Tibial nerve (tissue), 4 donors: ENCODE results near the gene MBTD1. TPM values are rescaled to one million over a fixed set of nuclear protein-coding genes. Genes with fewer than 3 reads are reported as not detected.

Experiments used
- DNase-seq, 2 donors: peaks; one replicate each; pipeline ENCODE4 v3.0.0-alpha.2; 2019; ENCODE audit warnings: low spot score in 2 of 2
- H3K27ac ChIP-seq, 4 donors: fragments of 200-600 bp; sonication (generic) in 3 of 4; one replicate each; pipeline ENCODE4 v1.5.1; 2017 to 2019; ENCODE audit warnings: mild to moderate bottlenecking in 1 of 4
- H3K27me3 ChIP-seq, 2 donors: fragments of 200-600 bp; sonication (generic) in 1 of 2; one replicate each; pipeline versions ENCODE4 v1.5.1 to v1.6.0; 2017 to 2019
- H3K36me3 ChIP-seq, 3 donors: fragments of 200-600 bp; sonication (generic); one replicate each; pipeline ENCODE4 v1.5.1; 2018 to 2019
- H3K4me1 ChIP-seq, 4 donors: fragments of 200-600 bp; sonication (generic) in 3 of 4; one replicate each; pipeline ENCODE4 v1.5.1; 2017 to 2019
- H3K4me3 ChIP-seq, 4 donors: fragments of 200-600 bp; sonication (generic) in 3 of 4; one replicate each; pipeline ENCODE4 v1.5.1; 2017 to 2019; ENCODE audit warnings: mild to moderate bottlenecking in 1 of 4, moderate library complexity in 1 of 4
- H3K9me3 ChIP-seq, 4 donors: fragments of 200-600 bp; sonication (generic) in 3 of 4; one replicate each; pipeline ENCODE4 v1.5.1; 2017 to 2019
- EP300 ChIP-seq, 2 donors: sonication (generic); formaldehyde crosslinking; IDR thresholded peaks; one replicate each; pipeline ENCODE4 v1.6.1; 2017; ENCODE audit warnings: antibody characterized with exemption in 2 of 2, mild to moderate bottlenecking in 1 of 2
- POLR2A ChIP-seq, 2 donors: fragments of 450-650 bp; IDR thresholded peaks; one replicate each; pipeline ENCODE4 v1.6.1; 2017; ENCODE audit warnings: antibody characterized with exemption in 2 of 2, mild to moderate bottlenecking in 2 of 2, moderate library complexity in 2 of 2
- WGBS, 2 donors: methylation state at CpG; one replicate each; pipeline ENCODE4 v1.1.5; 2018; 5-methylcytosine and 5-hydroxymethylcytosine counted together
- total RNA-seq, 4 donors: library from RNA; depleted of rRNA; stranded (reverse); fragments of >200 nt; gene quantifications; one replicate each; pipeline ENCODE4 v1.1.0, GENCODE V29; 2016
- TF ChIP-seq, protein P1 (sequence below), 5 experiments: fragments of 200-600 bp in 3 of 5; fragments of 450-650 bp in 2 of 5; sonication (generic) in 3 of 5; IDR thresholded peaks; one replicate each; pipeline ENCODE4 v1.5.1; 2016 to 2019; ENCODE audit warnings: antibody characterized with exemption in 5 of 5, mild to moderate bottlenecking in 3 of 5, moderate library complexity in 2 of 5

Gene MBTD1
- total RNA-seq, 4 donors from 2014 or later, result 10.8 to 18.8 (median 16.3) TPM

DNA sequence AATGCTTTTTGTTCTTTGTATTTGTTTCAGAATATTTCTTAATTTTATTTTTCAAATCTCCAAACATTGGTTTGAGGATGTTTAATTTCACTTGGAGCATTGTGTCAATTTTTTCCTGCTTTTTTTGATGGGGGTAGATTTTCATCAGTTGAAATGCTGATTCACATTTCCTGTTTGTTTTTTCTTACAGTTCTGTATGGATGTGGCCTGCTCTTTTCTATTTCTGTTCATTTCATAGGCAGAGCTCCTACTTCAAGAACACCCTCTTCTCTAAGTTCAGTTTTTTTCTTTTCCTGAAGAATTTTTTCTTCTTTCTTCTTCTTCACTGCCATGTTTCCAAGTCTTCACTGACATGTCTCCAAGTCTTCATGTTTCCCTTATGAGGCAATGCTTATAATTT lies 8.8 kb downstream of the MBTD1 start:
- TF ChIP-seq, protein P1, sequence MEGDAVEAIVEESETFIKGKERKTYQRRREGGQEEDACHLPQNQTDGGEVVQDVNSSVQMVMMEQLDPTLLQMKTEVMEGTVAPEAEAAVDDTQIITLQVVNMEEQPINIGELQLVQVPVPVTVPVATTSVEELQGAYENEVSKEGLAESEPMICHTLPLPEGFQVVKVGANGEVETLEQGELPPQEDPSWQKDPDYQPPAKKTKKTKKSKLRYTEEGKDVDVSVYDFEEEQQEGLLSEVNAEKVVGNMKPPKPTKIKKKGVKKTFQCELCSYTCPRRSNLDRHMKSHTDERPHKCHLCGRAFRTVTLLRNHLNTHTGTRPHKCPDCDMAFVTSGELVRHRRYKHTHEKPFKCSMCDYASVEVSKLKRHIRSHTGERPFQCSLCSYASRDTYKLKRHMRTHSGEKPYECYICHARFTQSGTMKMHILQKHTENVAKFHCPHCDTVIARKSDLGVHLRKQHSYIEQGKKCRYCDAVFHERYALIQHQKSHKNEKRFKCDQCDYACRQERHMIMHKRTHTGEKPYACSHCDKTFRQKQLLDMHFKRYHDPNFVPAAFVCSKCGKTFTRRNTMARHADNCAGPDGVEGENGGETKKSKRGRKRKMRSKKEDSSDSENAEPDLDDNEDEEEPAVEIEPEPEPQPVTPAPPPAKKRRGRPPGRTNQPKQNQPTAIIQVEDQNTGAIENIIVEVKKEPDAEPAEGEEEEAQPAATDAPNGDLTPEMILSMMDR (IDR thresholded peaks at IDR 0.05), result no peak
- no peak for TF ChIP-seq EP300 (IDR thresholded peaks at IDR 0.05)
- TF ChIP-seq POLR2A (IDR thresholded peaks at IDR 0.05), result no peak

DNA sequence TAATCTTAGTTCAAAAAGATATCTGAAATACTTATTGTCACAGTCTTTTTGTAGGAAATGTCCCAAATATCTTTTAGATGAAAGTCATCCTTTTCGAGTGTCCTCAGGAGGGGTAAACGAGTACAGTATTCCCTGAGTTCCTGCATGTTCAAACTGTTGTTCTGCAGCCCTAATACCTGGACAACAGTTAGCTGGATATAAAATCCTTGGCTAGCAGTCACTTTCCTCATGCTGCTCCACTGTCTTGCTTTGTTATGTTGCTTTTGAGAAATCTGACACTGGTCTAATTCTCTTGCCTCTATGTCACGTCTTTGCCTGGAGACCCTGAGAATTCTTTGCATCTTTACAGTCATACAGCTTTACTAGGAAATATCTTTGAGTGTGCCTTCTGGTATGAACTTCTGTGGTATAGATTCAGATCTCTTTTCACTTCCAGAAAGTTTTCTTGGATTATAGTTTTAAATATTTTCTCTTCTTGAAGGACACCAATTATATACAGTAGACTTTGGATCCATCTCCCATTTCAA lies 9.5 kb downstream of the MBTD1 start:
- Histone ChIP-seq H3K27ac (no peak overlapping the region), H3K9me3 (no peaks in the 10 kb centered on the region), H3K36me3 (peaks cover 0 to 31% (median 0%) of the 10 kb centered on the region in 3 donors), H3K4me1 (peaks cover 0 to 11% (median 0%) of the 10 kb centered on the region in 4 donors), H3K4me3 (no peak overlapping the region), H3K27me3 (no peaks in the 10 kb centered on the region)
- 97 to 98% methylated on average over 3 of the region's 3 CpGs for WGBS, 2 donors
- no peak for DNase-seq
- TF ChIP-seq POLR2A (IDR thresholded peaks at IDR 0.05) (no peak), EP300 (IDR thresholded peaks at IDR 0.05) (no peak)
- TF ChIP-seq, protein P1 (IDR thresholded peaks at IDR 0.05), result no peak

More for the DNA sequence above, 8.8 kb downstream of the MBTD1 start:
- Histone ChIP-seq H3K36me3 (peaks cover 0 to 31% (median 0%) of the 10 kb centered on the region in 3 donors), H3K27ac (no peak overlapping the region), H3K9me3 (no peaks in the 10 kb centered on the region), H3K27me3 (no peaks in the 10 kb centered on the region), H3K4me3 (no peak overlapping the region), H3K4me1 (peaks cover 0 to 17% (median 1%) of the 10 kb centered on the region in 4 donors)
- DNase-seq, result no peak

DNA sequence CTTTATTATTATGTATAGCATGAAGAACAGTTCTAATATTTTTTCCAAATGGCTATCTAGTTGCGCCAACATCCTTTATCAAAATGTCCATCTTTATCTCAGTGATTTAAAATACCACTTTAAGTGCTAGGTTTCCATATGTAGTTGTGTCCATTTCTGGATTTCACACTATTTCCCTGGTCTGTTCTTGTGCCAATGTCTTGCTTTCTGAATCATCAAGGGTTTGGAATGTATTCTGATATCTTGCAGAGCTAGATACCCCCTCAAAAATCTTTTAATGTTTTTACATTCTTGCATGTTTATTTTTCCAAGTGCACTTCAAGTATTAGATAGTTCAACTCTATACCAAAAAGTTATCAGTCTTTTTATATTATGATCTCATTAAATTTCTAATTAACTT lies 14.3 kb downstream of the MBTD1 start:
- no peaks in the 10 kb centered on the region for H3K9me3 ChIP-seq
- TF ChIP-seq EP300 (IDR thresholded peaks at IDR 0.05), result no peak
- TF ChIP-seq POLR2A (IDR thresholded peaks at IDR 0.05), result no peak
- TF ChIP-seq, protein P1 (IDR thresholded peaks at IDR 0.05), result no peak
- no peak overlapping the region for H3K27ac ChIP-seq
- H3K27me3 ChIP-seq, result no peaks in the 10 kb centered on the region
- no peak overlapping the region for H3K4me3 ChIP-seq
- WGBS, 2 donors, result 94 to 95% methylated on average over 1 of the region's 1 CpG
- DNase-seq, result no peak
- no peaks in the 10 kb centered on the region for H3K36me3 ChIP-seq
- no peaks in the 10 kb centered on the region for H3K4me1 ChIP-seq

DNA sequence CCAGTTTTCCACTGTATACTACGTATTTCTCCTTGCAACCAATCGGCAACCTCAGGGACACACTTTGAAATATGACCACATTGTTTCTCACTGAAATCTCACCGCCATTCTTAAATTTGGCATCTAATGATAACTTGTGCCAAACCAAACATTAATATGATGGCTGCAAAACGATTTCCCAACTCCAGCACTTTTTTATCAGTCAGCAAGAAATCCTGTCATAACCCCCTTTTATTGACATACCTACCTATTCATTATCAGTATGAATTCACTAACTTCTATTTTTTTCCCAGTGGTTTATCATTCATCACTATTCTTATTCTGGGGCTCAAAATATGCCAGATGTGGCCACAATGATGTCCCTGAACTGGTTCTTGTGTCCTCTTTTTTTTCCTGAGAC lies 15.8 kb downstream of the MBTD1 start:
- H3K27ac ChIP-seq, result no peak overlapping the region
- no peak overlapping the region for H3K4me3 ChIP-seq
- TF ChIP-seq EP300 (IDR thresholded peaks at IDR 0.05), result no peak
- no peak for TF ChIP-seq POLR2A (IDR thresholded peaks at IDR 0.05)
- TF ChIP-seq, protein P1 (IDR thresholded peaks at IDR 0.05), result no peak
- H3K27me3 ChIP-seq, result no peaks in the 10 kb centered on the region
- no peaks in the 10 kb centered on the region for H3K9me3 ChIP-seq
- 76 to 79% methylated on average over 4 of the region's 4 CpGs for WGBS, 2 donors
- DNase-seq, result no peak
- no peaks in the 10 kb centered on the region for H3K4me1 ChIP-seq
- H3K36me3 ChIP-seq, result no peaks in the 10 kb centered on the region

DNA sequence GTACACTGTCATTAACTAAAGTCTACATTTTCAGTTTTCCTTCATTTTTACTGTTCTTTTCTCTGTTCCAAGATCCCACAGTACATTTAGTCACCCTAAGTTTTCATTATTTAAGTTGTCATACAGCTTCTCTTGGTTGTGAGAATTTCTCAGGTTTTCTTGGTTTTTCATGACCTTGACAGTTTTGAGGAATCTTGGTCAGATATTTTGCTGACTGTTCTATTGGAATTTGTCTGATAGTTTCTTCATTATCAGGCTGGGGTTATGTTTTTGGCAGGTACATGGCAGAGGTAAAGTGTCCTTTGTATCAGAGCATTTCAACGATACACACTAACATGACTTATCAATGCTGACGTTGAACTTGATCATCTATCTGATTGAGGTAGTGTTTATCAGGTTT lies 19.6 kb downstream of the MBTD1 start:
- peaks cover 0 to 10% (median 0%) of the 10 kb centered on the region in 3 donors for H3K36me3 ChIP-seq
- no peaks in the 10 kb centered on the region for H3K9me3 ChIP-seq
- no peaks in the 10 kb centered on the region for H3K4me1 ChIP-seq
- DNase-seq, result no peak
- 94 to 97% methylated on average over 2 of the region's 2 CpGs for WGBS, 2 donors
- no peaks in the 10 kb centered on the region for H3K27me3 ChIP-seq
- no peak overlapping the region for H3K4me3 ChIP-seq
- TF ChIP-seq POLR2A (IDR thresholded peaks at IDR 0.05), result no peak
- TF ChIP-seq, protein P1 (IDR thresholded peaks at IDR 0.05), result no peak
- TF ChIP-seq EP300 (IDR thresholded peaks at IDR 0.05), result no peak
- H3K27ac ChIP-seq, result no peak overlapping the region
